Non-pigmented ciliary epithelial cell (primary cell): Measurements from ENCODE around the gene FANCC.

Experiments used
- DNase-seq: peaks from one replicate; pipeline ENCODE4 v3.0.0-alpha.2; 2010; ENCODE audit warnings: low read depth

The FANCC gene

GRCh38 chr9:95120781-95121370 is 196.6 kb downstream of the FANCC start:
- DNase-seq, result no peak

GRCh38 chr9:95118596-95118995 is 198.9 kb downstream of the FANCC start:
- DNase-seq, result no peak

- DNase-seq, result no peak
Observed at GRCh38 chr9:95116808-95117204, 200.7 kb downstream of the FANCC start.

- DNase-seq, result no peak
Observed at GRCh38 chr9:95116002-95116807, 201.3 kb downstream of the FANCC start.

- no peak for DNase-seq
Observed at GRCh38 chr9:95115104-95115503, 202.4 kb downstream of the FANCC start.

GRCh38 chr9:95112436-95113280 is 204.9 kb downstream of the FANCC start:
- no peak for DNase-seq

- no peak for DNase-seq
Observed at GRCh38 chr9:95111716-95112115, 205.8 kb downstream of the FANCC start.

GRCh38 chr9:95110921-95111525 is 206.5 kb downstream of the FANCC start:
- DNase-seq, result no peak

GRCh38 chr9:95109456-95109855 is 208.1 kb downstream of the FANCC start:
- DNase-seq, result no peak

- DNase-seq, result no peak
Observed at GRCh38 chr9:95108777-95109176, 208.7 kb downstream of the FANCC start.

GRCh38 chr9:95107976-95108375 is 209.5 kb downstream of the FANCC start:
- DNase-seq, result no peak

- peak; percentile 68 for DNase-seq
Observed at GRCh38 chr9:95107001-95107749, 210.3 kb downstream of the FANCC start.

GRCh38 chr9:95105519-95106287 is 211.8 kb downstream of the FANCC start:
- DNase-seq, result no peak

- no peak for DNase-seq
Observed at GRCh38 chr9:95104980-95105379, 212.5 kb downstream of the FANCC start.

- DNase-seq, result no peak
Observed at GRCh38 chr9:95104581-95104960, 212.9 kb downstream of the FANCC start.

GRCh38 chr9:95103871-95104580 is 213.5 kb downstream of the FANCC start:
- no peak for DNase-seq

GRCh38 chr9:95103281-95103771 is 214.2 kb downstream of the FANCC start:
- DNase-seq, result no peak

GRCh38 chr9:95102572-95102971 is 214.9 kb downstream of the FANCC start:
- no peak for DNase-seq

- no peak for DNase-seq
Observed at GRCh38 chr9:95102001-95102433, 215.5 kb downstream of the FANCC start.

- DNase-seq, result no peak
Observed at GRCh38 chr9:95101326-95101725, 216.2 kb downstream of the FANCC start.
